GM21360 (cell line): ENCODE results near the gene EBI3.
"Not testable (repeated sequence)": the region's sequence is repeated elsewhere in the genome, so short reads cannot be mapped to it uniquely, and the experiment has no call there.

Experiments
- ATAC-seq: cut with Tn5 transposase; IDR thresholded peaks from one replicate; pipeline ENCODE4 v1.9.1; 2021; ENCODE audit warnings: mild to moderate bottlenecking, moderate library complexity; ENCODE audit not compliant: unreplicated experiment

EBI3 gene

GRCh38 chr19:4199699-4200293 lies 29.5 kb upstream of the EBI3 start:
- no peak for ATAC-seq

GRCh38 chr19:4200940-4201542 lies 28.3 kb upstream of the EBI3 start:
- ATAC-seq, result no peak

- ATAC-seq, result no peak
Measured at GRCh38 chr19:4201798-4202197, 27.5 kb upstream of the EBI3 start.

GRCh38 chr19:4206818-4207484 lies 22.4 kb upstream of the EBI3 start:
- no peak for ATAC-seq

GRCh38 chr19:4208385-4209094 lies 20.8 kb upstream of the EBI3 start:
- no peak for ATAC-seq

- ATAC-seq, result no peak
Measured at GRCh38 chr19:4210166-4210731, 19.1 kb upstream of the EBI3 start.

GRCh38 chr19:4213116-4213515 lies 16.2 kb upstream of the EBI3 start:
- ATAC-seq, result no peak

GRCh38 chr19:4215807-4216206 lies 13.5 kb upstream of the EBI3 start:
- no peak for ATAC-seq

- no peak for ATAC-seq
Measured at GRCh38 chr19:4216846-4217245, 12.5 kb upstream of the EBI3 start.

GRCh38 chr19:4217429-4218264 lies 11.7 kb upstream of the EBI3 start:
- no peak for ATAC-seq

- ATAC-seq, result not testable (repeated sequence)
Measured at GRCh38 chr19:4218523-4218922, 10.8 kb upstream of the EBI3 start.

- no peak for ATAC-seq
Measured at GRCh38 chr19:4220188-4220587, 9.1 kb upstream of the EBI3 start.

GRCh38 chr19:4224470-4224869 lies 4.9 kb upstream of the EBI3 start:
- no peak for ATAC-seq

- no peak for ATAC-seq
Measured at GRCh38 chr19:4225885-4226284, 3.4 kb upstream of the EBI3 start.

- ATAC-seq, result no peak
Measured at GRCh38 chr19:4227771-4228170, 1.6 kb upstream of the EBI3 start.

- no peak for ATAC-seq
Measured at GRCh38 chr19:4228765-4229178, 551 bp upstream of the EBI3 start.

- not testable (repeated sequence) for ATAC-seq
Measured at GRCh38 chr19:4230237-4230636, 914 bp downstream of the EBI3 start.

- ATAC-seq, result not testable (repeated sequence)
Measured at GRCh38 chr19:4231521-4231920, 2.2 kb downstream of the EBI3 start.

GRCh38 chr19:4232139-4232538 lies 2.8 kb downstream of the EBI3 start:
- ATAC-seq, result not testable (repeated sequence)

GRCh38 chr19:4232614-4233281 lies 3.4 kb downstream of the EBI3 start:
- ATAC-seq, result no peak
